Tibial nerve (tissue), 3 donors: ENCODE measurements around the gene KRTAP4-6.
"Not testable (repeated sequence)": the region's sequence is repeated elsewhere in the genome, so short reads cannot be mapped to it uniquely, and the experiment has no call there.

Experiments used
- EP300 ChIP-seq, 2 donors: sonication (generic); formaldehyde crosslinking; IDR thresholded peaks; one replicate each; pipeline ENCODE4 v1.6.1; 2017; ENCODE audit warnings: antibody characterized with exemption in 2 of 2, mild to moderate bottlenecking in 1 of 2
- POLR2A ChIP-seq, 2 donors: fragments of 450-650 bp; IDR thresholded peaks; one replicate each; pipeline ENCODE4 v1.6.1; 2017; ENCODE audit warnings: antibody characterized with exemption in 2 of 2, mild to moderate bottlenecking in 2 of 2, moderate library complexity in 2 of 2

- TF ChIP-seq POLR2A, EP300 (IDR thresholded peaks at IDR 0.05): not testable (repeated sequence)
These were observed 16.4 kb downstream of the KRTAP4-6 start, which contains the start of gene KRTAP4-12 for GRCh38 chr17:41123991-41124371.
